KOPT-K1 (cell line): Measurements from ENCODE around the gene THRA.

Experiments used
- H3K27ac ChIP-seq: fragments of 200-600 bp; sonication (generic); 2 replicates; pipeline ENCODE4 v1.5.1; 2016; ENCODE audit warnings: antibody characterized with exemption, mild to moderate bottlenecking, low read depth, low read length; ENCODE audit not compliant: poor library complexity, severe bottlenecking
- H3K36me3 ChIP-seq: fragments of 200-600 bp; sonication (generic); 2 replicates; pipeline ENCODE4 v1.5.1; 2017; ENCODE audit warnings: antibody characterized with exemption, mild to moderate bottlenecking, low read length, moderate library complexity; ENCODE audit not compliant: insufficient read depth
- H3K9me3 ChIP-seq: fragments of 200-600 bp; sonication (generic); 2 replicates; pipeline ENCODE4 v1.5.1; 2017; ENCODE audit warnings: antibody characterized with exemption, low read length, mild to moderate bottlenecking; ENCODE audit not compliant: insufficient read depth, poor library complexity, severe bottlenecking

THRA gene

GRCh38 chr17:40068584-40068916 lies 5.8 kb downstream of the THRA start:
- H3K36me3 ChIP-seq: no peaks in the 10 kb centered on the region
- H3K9me3 ChIP-seq: no peaks in the 10 kb centered on the region
- H3K27ac ChIP-seq: peak overlapping the region; percentile 71

- H3K27ac ChIP-seq: peak overlapping the region; percentile 71
- H3K36me3 ChIP-seq: no peaks in the 10 kb centered on the region
- no peaks in the 10 kb centered on the region for H3K9me3 ChIP-seq
These were observed 6.4 kb downstream of the THRA start for GRCh38 chr17:40068917-40069750.

- Histone ChIP-seq H3K36me3 (no peaks in the 10 kb centered on the region), H3K27ac (peak overlapping the region; percentile 71), H3K9me3 (no peaks in the 10 kb centered on the region)
These were observed 7.3 kb downstream of the THRA start for GRCh38 chr17:40069751-40070708.

DNA sequence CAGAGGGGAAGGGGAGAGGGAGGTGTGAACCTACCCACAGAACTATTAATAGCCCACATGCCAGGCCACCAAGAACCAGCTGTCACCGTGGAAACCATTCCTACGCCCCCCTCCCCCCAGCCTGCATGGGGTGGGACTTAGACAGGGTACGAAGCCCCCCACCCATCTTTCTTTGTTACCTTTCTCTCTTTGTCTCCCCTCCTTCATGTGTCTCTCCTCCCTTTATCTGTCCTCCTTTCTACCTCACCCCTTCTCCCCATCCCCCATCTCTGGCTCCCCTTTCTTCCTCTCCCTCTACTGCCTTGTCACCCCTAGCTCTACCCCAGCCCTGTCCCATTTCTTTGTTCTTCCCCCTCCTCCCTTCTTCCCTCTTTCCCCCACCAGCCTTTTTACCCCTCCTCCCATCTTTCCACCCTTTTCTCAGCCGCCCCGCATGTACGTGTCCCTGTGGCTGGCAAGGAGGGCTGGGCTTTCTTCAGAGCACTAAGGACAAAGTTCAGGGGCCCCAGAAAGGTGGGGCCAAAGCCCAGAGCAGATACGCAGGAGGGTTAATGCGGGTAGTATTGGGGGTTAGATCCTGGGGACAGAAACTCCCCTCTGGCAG lies 8.0 kb downstream of the THRA start:
- H3K27ac ChIP-seq: peak overlapping the region; percentile 71

GRCh38 chr17:40071313-40072039 lies 8.7 kb downstream of the THRA start:
- Histone ChIP-seq H3K9me3 (no peaks in the 10 kb centered on the region), H3K36me3 (no peaks in the 10 kb centered on the region), H3K27ac (peak overlapping the region; percentile 71)

More for the DNA sequence above, 8.0 kb downstream of the THRA start:
- Histone ChIP-seq H3K9me3 (no peaks in the 10 kb centered on the region), H3K36me3 (no peaks in the 10 kb centered on the region)

DNA sequence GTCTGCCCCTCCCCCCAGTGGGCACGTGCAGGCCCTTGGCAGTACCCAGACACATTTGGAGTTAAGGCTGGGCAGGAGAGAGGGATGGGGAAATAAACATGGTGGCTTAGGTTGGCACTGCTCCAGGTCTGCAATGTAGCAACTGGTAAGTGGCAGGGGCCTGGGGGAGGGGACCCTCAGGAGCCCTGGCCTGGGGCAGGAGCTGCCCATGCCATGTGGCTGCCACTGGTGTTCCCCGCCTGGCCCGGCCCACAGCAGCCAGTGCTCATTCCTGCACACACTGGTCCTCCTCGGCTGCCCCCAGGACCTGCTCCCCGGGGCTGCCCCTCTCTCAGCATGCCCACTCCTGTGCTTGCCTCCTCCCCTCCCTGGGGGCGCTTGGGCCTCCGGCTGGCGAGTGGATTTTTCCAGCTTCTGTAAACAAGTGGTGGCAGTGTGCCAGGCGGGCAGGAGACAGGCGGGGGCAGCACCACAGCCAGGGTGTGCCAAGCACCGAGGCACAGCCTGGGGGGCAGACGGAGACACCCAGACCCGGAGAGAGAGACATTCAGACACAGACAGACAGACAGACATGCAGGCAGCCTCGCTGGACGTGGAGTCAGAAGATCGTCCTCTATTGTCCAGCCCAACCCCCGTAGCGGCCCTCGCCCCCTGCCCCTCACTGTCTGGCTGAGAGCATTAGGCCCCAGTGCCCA lies 9.4 kb downstream of the THRA start:
- Histone ChIP-seq H3K9me3 (no peaks in the 10 kb centered on the region), H3K36me3 (peaks cover 3% of the 10 kb centered on the region; the same call in 1 of the 2 replicates), H3K27ac (peak overlapping the region; percentile 71)

DNA sequence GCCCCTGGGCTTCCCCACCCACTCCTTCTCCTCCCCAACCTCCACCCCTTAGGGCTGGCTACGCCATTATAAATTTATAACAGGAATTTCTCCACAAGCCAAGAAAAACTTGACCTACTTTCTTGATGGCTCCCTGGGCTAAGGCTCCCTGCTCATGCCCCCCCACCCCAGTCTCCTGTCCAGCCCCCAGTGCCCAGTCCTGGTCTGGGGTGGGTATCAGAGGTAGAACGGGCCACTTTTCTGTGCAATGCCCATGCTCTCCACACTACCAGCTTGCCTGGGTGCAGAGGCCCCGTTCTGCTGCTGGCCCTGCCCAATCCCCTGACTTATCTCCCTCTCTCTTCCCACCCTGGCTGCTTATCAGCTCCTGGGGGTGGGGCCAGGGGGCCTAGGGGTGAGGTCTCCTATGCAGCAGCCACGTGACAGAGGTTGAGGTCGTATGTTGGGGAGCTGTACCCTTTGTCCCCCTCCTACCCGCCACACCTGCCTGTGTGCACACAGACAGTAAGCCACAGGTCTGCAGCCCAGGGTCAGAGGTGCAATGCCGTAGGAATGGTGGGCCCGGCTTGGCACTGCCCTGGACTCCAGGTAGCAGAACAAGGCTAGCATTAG lies 10.1 kb downstream of the THRA start:
- Histone ChIP-seq H3K36me3 (peaks cover 6% of the 10 kb centered on the region; the same call in 1 of the 2 replicates), H3K27ac (peak overlapping the region; percentile 71), H3K9me3 (no peaks in the 10 kb centered on the region)

DNA sequence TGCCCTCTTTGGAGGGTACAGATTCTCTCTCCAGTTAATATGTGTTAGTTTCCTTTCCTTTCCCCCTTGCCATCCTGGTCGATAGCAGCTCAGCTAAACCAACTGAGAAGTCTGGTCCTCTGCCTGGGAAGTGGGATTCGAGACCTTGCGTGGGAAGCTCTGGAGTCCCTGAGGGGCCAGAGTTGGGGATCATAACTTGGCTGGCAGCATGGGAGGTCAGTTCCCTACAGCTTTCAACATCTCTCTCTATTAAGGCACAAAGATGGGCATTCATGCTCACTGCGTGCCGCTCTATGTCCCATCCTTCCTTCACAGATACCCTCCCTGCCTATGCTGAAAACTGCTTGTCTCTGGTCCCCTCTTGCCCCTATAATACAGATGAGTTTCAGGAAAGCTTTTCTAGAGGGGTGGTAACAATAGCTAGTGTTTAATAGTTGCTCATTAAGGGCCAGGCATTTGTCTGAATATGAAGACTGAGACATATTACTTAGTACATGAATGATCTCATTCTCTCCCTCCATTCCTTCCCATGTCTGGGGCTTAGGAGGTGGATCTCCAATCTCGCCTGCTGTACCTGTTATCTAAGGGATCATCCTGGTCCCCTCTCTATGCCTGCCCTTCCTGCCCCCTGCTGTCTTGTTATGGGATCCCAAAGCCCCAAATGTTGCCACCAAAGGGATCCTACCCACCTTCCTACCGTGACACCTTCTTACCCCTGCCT lies 10.8 kb downstream of the THRA start:
- Histone ChIP-seq H3K27ac (no peak overlapping the region), H3K36me3 (peaks cover 6% of the 10 kb centered on the region; the same call in 1 of the 2 replicates), H3K9me3 (no peaks in the 10 kb centered on the region)

GRCh38 chr17:40074175-40074512 lies 11.4 kb downstream of the THRA start:
- Histone ChIP-seq H3K36me3 (peaks cover 6% of the 10 kb centered on the region; the same call in 1 of the 2 replicates), H3K9me3 (no peaks in the 10 kb centered on the region), H3K27ac (no peak overlapping the region)

GRCh38 chr17:40074871-40075200 lies 12.1 kb downstream of the THRA start:
- Histone ChIP-seq H3K27ac (no peak overlapping the region), H3K9me3 (no peaks in the 10 kb centered on the region), H3K36me3 (peaks cover 6% of the 10 kb centered on the region; the same call in 1 of the 2 replicates)

DNA sequence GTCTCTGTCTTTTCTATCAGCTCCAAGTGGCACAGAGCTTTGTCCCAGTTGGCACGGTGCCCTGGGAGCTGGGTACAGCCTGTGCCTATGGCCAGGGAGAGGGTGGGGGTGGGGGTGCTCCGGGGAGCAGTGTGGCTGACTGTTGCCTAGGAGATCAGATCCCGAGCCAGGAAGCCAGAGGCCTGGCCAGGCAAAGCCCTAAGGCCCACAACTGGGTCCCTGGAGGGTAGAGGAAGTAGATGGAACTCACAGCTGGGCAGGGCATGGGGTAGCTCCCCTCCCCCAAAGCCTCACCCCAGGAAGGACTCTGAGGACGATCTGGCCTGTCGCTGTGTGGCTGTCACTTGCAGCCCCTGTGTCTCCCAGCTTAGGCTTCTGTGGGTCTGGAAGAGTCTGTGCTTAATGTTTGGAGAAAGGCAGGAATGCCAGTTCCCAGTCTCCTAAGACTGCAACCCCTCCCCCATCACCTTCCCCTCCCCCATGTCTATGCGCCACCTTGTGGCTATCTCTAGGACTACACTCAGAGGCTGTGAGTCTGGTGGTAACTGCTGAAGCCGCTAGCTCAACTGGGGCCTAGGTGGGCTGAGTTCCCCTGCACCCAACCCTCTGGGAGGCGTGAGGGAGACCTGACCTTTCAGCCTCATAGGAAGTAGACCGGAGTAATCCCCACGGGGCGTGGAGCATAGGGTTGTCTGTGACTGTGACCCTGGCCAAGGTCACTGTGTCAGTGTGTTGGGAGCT lies 12.6 kb downstream of the THRA start:
- Histone ChIP-seq H3K36me3 (peaks cover 6% of the 10 kb centered on the region; the same call in 1 of the 2 replicates), H3K27ac (peak overlapping the region; percentile 39), H3K9me3 (no peaks in the 10 kb centered on the region)

DNA sequence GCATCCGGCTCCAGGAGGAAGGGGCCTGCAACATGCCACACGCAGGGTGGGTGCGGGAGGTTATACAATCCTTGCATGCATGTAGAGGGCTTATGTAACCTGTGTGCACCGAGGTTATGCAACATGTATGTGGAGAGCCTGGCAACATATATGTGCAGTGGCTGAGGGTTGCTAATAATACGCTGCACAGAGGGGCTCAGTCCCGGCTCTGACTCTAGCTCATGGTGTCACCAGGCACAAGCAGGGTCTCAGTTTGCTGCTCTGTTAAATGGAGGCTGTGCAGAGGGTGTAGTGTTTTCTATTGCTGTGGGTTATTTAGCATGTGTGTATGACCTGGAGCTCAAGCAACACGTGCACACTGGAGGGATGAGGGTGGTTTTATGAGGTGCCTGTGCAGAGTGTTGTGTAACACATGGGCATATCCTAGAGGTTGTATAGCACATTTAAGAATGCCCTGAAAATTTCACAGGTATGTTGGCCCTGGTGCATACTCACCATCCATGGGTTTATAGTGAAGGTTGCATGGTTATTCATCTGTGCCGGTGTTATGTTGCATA lies 13.3 kb downstream of the THRA start:
- Histone ChIP-seq H3K36me3 (peaks cover 6% of the 10 kb centered on the region; the same call in 1 of the 2 replicates), H3K27ac (peak overlapping the region; percentile 39), H3K9me3 (no peaks in the 10 kb centered on the region)
